Cardiac fibroblast (primary cell): ENCODE results near the gene POU2AF2.
"Not testable (repeated sequence)": the region's sequence is repeated elsewhere in the genome, so short reads cannot be mapped to it uniquely, and the experiment has no call there.

ENCODE experiments used
- DNase-seq, 2 donors: peaks; one replicate each; pipeline versions ENCODE4 v3.0.0 to v3.0.0-alpha.2; 2010; ENCODE audit warnings: low read depth in 2 of 2
- H3K4me3 ChIP-seq, 2 donors: replicated peaks in 1 of 2; 1 replicate in 1 of 2; 2 replicates in 1 of 2; pipeline ENCODE4 v1.5.1; 2011; ENCODE audit warnings: low read depth in 2 of 2, low read length in 2 of 2, mild to moderate bottlenecking in 2 of 2, moderate library complexity in 1 of 2
- TF ChIP-seq, protein P1 (sequence below): IDR thresholded peaks from one replicate; pipeline ENCODE4 v1.5.1; 2011; ENCODE audit warnings: low read depth, mild to moderate bottlenecking, low read length, inconsistent platforms

Gene POU2AF2

DNA sequence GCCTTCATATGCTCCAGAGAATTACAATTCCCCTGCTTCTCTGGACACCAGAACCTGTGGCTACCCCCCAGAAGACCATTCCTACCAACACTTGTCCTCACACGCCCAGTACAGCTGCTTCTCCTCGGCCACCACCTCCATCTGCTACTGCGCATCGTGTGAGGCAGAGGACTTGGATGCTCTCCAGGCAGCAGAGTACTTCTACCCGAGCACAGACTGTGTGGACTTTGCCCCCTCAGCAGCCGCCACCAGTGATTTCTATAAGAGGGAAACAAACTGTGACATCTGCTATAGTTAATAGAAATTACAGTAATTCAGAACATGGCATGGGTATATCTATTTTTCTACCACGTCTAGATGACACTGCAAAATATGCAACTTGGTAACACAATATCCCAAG is 62.6 kb downstream of the POU2AF2 start:
- DNase-seq = peak in 1 of 2 donors; percentile 24
- no peak overlapping the region for H3K4me3 ChIP-seq
- TF ChIP-seq, protein P1, sequence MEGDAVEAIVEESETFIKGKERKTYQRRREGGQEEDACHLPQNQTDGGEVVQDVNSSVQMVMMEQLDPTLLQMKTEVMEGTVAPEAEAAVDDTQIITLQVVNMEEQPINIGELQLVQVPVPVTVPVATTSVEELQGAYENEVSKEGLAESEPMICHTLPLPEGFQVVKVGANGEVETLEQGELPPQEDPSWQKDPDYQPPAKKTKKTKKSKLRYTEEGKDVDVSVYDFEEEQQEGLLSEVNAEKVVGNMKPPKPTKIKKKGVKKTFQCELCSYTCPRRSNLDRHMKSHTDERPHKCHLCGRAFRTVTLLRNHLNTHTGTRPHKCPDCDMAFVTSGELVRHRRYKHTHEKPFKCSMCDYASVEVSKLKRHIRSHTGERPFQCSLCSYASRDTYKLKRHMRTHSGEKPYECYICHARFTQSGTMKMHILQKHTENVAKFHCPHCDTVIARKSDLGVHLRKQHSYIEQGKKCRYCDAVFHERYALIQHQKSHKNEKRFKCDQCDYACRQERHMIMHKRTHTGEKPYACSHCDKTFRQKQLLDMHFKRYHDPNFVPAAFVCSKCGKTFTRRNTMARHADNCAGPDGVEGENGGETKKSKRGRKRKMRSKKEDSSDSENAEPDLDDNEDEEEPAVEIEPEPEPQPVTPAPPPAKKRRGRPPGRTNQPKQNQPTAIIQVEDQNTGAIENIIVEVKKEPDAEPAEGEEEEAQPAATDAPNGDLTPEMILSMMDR = no peak

DNA sequence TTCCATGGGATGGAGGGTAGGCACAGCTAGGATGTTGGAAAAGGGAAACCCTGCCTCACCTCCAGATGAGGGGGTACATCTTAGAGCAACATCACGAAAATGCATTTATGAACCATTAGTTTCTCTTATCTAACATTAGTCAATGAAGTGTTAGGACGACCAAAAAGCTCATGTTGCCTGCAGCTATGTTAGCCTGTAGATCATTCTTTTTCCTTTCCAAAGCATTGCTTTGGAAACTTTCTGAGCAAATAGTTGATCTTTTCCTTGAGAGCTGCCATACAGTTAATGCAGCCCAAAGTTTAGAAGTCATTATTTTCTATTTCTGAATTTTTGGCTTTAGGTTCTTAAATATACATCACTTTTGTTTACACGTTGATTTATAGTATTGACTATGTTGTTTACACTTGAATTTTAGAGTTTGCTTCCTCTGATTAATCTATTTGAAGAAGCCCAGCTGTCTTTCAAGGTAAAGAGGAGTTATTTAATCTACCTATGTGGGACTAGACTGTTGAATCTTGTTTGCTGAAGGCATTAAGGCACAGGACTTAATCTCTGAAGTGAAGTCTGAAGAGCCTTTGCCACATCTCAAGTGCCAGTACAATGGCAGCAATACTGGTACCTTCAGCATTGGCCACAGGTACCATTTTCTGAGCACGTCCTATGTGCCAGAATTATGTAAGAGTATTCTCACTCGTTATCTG is 63.8 kb downstream of the POU2AF2 start:
- no peak overlapping the region for H3K4me3 ChIP-seq
- TF ChIP-seq, protein P1 = no peak
- no peak for DNase-seq

DNA sequence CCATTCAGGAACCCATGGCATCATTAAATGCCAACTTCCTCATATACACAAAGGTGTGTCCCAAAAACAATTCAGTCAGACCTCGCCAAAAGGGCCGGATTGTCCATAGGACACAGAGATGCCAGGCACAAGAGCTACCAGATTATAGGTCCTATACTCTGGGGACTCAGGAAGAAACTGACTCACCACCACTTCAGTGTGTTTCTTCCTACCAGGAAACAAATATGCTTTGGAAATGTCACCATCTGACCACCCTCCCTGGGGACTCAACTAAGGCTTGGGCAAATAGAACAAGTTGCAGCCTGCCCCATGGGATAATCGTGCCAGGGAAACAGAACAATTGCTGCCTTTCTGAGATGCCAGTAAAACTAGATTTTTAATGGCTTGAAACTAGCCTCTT is 64.6 kb downstream of the POU2AF2 start:
- DNase-seq = no peak
- TF ChIP-seq, protein P1 = no peak
- H3K4me3 ChIP-seq = no peak overlapping the region

DNA sequence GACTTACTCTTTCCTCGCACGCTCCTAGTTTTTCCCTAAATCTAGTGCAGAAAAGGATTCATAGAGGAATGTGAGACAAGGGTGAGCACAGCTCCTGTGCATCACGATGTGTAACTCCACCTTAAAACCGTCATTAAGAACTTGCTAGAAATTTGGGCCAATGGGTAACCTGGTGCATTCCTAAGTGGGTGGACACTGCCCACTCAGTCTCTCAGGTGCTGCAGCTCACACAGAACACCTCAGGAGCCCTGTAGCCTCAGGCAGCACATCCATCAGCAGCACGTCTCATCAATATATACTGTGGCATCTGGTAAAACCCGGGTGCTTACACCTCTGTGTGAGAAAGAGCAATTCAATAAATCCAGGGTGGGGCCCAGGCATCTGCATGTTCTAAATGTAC is 65.2 kb downstream of the POU2AF2 start:
- H3K4me3 ChIP-seq = no peak overlapping the region
- TF ChIP-seq, protein P1 = no peak
- no peak for DNase-seq

DNA sequence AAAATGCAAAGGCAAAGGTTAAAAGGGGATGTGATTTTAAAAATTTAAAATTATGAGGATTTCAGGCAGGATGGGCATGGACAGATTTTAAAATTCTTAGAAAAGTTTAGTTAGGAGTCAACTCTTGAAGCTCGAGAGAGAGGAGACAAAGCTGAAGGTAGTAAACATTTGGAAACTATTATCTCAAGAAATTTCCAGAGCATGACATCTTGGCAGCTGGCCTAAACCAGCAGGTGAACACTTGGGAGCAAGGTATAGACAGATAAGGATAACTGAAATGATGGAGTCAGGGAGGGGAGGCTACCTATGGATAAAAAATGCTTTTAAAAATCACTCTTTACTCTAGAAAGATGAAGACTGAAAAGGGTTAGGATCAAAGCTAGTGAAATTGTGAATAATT is 66.6 kb downstream of the POU2AF2 start:
- H3K4me3 ChIP-seq = no peak overlapping the region
- no peak for DNase-seq
- TF ChIP-seq, protein P1 = no peak

DNA sequence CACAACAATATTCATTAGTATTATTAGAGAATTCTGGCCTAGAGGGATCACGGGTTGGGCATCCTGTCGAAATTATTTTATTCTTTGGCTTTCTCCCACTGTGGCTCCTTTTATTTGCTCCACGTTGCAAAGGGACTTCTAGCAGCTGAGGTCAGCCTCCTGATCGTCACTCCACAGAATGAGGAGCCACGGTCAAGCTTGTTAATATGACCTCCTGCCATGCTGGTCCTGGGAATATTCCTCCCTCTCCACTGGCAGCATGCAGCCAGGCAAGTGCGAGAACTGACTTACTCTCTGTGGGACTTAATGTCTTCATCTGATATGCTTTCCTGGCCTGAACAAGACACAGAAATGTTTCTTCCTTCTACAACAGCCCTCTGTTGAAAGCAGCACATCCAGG is 73.8 kb downstream of the POU2AF2 start:
- H3K4me3 ChIP-seq = no peak overlapping the region
- no peak for DNase-seq
- TF ChIP-seq, protein P1 = no peak

DNA sequence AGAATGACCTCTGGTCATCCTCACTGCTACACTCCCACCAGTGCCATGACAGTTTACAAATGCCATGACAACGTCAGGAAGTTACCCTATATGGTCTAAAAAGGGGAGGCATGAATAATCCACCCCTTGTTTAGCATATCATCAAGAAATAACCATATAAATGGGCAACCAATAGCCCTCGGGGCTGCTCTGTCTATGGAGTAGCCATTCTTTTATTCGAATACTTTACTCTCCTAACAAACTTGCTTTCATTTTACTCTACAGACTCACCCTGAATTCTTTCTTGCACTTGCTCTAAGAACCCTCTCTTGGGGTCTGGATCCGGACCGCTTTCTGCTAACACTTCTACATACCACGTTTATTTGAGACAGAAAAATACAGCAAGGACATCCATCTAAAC is 74.7 kb downstream of the POU2AF2 start:
- H3K4me3 ChIP-seq, DNase-seq: not testable (repeated sequence)
